Colonic mucosa (tissue), 4 donors: ENCODE results near the gene SRPK1. TPM values are rescaled to one million over a fixed set of nuclear protein-coding genes. Genes with fewer than 3 reads are reported as not detected.

ENCODE experiments used
- DNase-seq: peaks from one replicate; pipeline ENCODE4 v3.0.0-alpha.2; 2020
- H3K27ac ChIP-seq: fragments of 200-600 bp; one replicate; pipeline ENCODE4 v1.8.0; 2021
- H3K27me3 ChIP-seq: fragments of 200-600 bp; one replicate; pipeline ENCODE4 v1.8.0; 2021
- H3K36me3 ChIP-seq: fragments of 200-600 bp; one replicate; pipeline ENCODE4 v1.8.0; 2021
- H3K4me1 ChIP-seq: fragments of 200-600 bp; one replicate; pipeline ENCODE4 v1.8.0; 2021; ENCODE audit warnings: mild to moderate bottlenecking
- H3K4me3 ChIP-seq: fragments of 200-600 bp; one replicate; pipeline ENCODE4 v1.8.0; 2021
- H3K9ac ChIP-seq, 2 donors: one replicate each; pipeline ENCODE4 v1.7.0; 2013; ENCODE audit warnings: control low read depth in 2 of 2, low read depth in 2 of 2, low read length in 2 of 2
- H3K9me3 ChIP-seq: fragments of 200-600 bp; one replicate; pipeline ENCODE4 v1.8.0; 2021
- CTCF ChIP-seq: fragments of 200-600 bp; IDR thresholded peaks from one replicate; pipeline ENCODE4 v1.8.0; 2022; ENCODE audit warnings: antibody characterized with exemption, mild to moderate bottlenecking
- intact Hi-C: fragments of 100-400 bp; cut with DNase I; formaldehyde crosslinking; loops from one replicate; pipeline ENCODE4 v1.14.1; 2022
- total RNA-seq, 2 donors: library from RNA; stranded (reverse); fragmentation: NEBNext Ultra II Directional in 1 of 2; extraction: Animal tissue kit (Norgen Biotek cat#: 25700) in 1 of 2; gene quantifications; one replicate each; pipeline ENCODE4 v1.2.1, GENCODE V29; 2021
- donor health status: healthy.
- donor health status: DM: no; HTN: no; CAD: no.
- donor health status: DM: no; HTN: no; CAD: no.

The SRPK1 gene
- total RNA-seq, 2 donors from 2014 or later = 89.4 to 111 TPM

- peaks cover 5% of the 10 kb centered on the region for H3K36me3 ChIP-seq
- no peak overlapping the region for H3K9ac ChIP-seq
- intact Hi-C loops = no loop called here
- no peaks in the 10 kb centered on the region for H3K27me3 ChIP-seq
- no peak overlapping the region for H3K27ac ChIP-seq
- TF ChIP-seq CTCF = no peak
- H3K4me3 ChIP-seq = no peak overlapping the region
- no peaks in the 10 kb centered on the region for H3K4me1 ChIP-seq
- no peak for DNase-seq
- no peaks in the 10 kb centered on the region for H3K9me3 ChIP-seq
Observed at GRCh38 chr6:35859367-35859766, 61.5 kb downstream of the SRPK1 start.

GRCh38 chr6:35857853-35858252, 63.0 kb downstream of the SRPK1 start:
- intact Hi-C loops = no loop called here
- Histone ChIP-seq H3K4me3 (no peak overlapping the region), H3K36me3 (peaks cover 3% of the 10 kb centered on the region)

GRCh38 chr6:35856250-35856649, 64.6 kb downstream of the SRPK1 start:
- no peaks in the 10 kb centered on the region for H3K27me3 ChIP-seq
- no peak overlapping the region for H3K4me3 ChIP-seq
- H3K27ac ChIP-seq = no peak overlapping the region
- no peaks in the 10 kb centered on the region for H3K4me1 ChIP-seq
- H3K9me3 ChIP-seq = no peaks in the 10 kb centered on the region
- no peak for DNase-seq
- no peak overlapping the region for H3K9ac ChIP-seq
- intact Hi-C loops = no loop called here
- no peak for TF ChIP-seq CTCF
- H3K36me3 ChIP-seq = no peaks in the 10 kb centered on the region

More at GRCh38 chr6:35857853-35858252, 63.0 kb downstream of the SRPK1 start:
- no peak overlapping the region for H3K9ac ChIP-seq
- H3K4me1 ChIP-seq = no peaks in the 10 kb centered on the region
- DNase-seq = no peak
- TF ChIP-seq CTCF = no peak
- H3K9me3 ChIP-seq = no peaks in the 10 kb centered on the region
- no peak overlapping the region for H3K27ac ChIP-seq
- no peaks in the 10 kb centered on the region for H3K27me3 ChIP-seq

- Histone ChIP-seq H3K4me1 (no peaks in the 10 kb centered on the region), H3K9ac (no peak overlapping the region), H3K36me3 (no peaks in the 10 kb centered on the region), H3K27ac (no peak overlapping the region), H3K4me3 (no peak overlapping the region), H3K27me3 (no peaks in the 10 kb centered on the region), H3K9me3 (no peaks in the 10 kb centered on the region)
- no peak for TF ChIP-seq CTCF
- intact Hi-C loops = no loop called here
- DNase-seq = no peak
Observed at GRCh38 chr6:35852994-35853393, 67.9 kb downstream of the SRPK1 start.

- TF ChIP-seq CTCF = no peak
- Histone ChIP-seq H3K36me3 (peaks cover 5% of the 10 kb centered on the region), H3K27ac (no peak overlapping the region), H3K9ac (no peak overlapping the region), H3K4me1 (no peaks in the 10 kb centered on the region), H3K27me3 (no peaks in the 10 kb centered on the region), H3K4me3 (no peak overlapping the region), H3K9me3 (no peaks in the 10 kb centered on the region)
- no peak for DNase-seq
- intact Hi-C loops = no loop called here
Observed at GRCh38 chr6:35850208-35850607, 70.7 kb downstream of the SRPK1 start.

- no peak for TF ChIP-seq CTCF
- DNase-seq = no peak
- H3K27ac ChIP-seq = no peak overlapping the region
- peaks cover 15% of the 10 kb centered on the region for H3K36me3 ChIP-seq
- H3K27me3 ChIP-seq = no peaks in the 10 kb centered on the region
- no peaks in the 10 kb centered on the region for H3K9me3 ChIP-seq
- H3K4me1 ChIP-seq = no peaks in the 10 kb centered on the region
- intact Hi-C loops = no loop called here
- H3K4me3 ChIP-seq = no peak overlapping the region
- no peak overlapping the region for H3K9ac ChIP-seq
Observed at GRCh38 chr6:35844290-35844689, 76.6 kb downstream of the SRPK1 start.
